ENCODE data around the gene ATP8A2. TPM values are rescaled to one million over a fixed set of nuclear protein-coding genes. Genes with fewer than 3 reads are reported as not detected.

Gene ATP8A2
- total RNA-seq, 1 experiment from 2014 or later: not detected

DNA sequence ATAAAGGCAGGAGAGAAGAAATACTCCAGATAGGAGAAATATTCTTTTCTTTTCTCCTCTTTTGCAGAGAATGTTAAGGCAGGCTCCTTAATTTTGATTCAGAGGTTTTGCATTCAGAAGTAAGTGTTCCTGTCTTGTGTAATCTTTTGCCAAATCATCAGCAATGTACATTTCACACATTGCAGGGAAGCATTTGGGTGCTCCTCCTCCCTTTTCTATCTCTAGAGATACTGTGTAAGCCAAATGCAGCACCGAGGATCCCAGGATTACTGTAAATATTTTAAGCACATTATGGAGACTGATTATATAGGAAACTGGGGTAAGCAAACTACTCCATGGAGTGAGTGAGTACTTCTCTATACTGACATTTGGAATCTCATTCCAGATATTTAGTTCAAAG lies 7.2 kb downstream of the ATP8A2 start:
- DNase-seq (ENCODE audit: low spot score): no peak
- in situ Hi-C loops (cut with HindIII; ENCODE audit: low sequenced_read_pairs): no loop called here

DNA sequence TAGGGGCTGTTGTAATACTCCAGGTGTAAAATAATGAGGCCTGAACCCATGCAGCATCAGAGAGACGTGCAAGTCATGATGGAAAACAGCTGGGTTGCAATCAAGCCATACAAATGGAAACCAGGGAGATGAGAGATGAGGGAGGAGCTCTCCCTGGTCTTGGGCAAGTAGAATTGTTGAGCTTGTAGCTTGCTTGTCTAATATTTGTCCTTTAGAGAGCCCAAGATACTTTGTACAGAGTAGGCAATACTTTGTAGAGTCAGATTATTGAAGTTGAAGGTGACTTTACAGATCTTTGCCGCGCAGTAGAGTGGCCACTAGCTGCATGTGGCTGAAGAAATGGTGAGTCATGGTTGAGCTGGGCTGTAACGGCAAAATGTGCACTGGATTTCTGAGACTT lies 8.3 kb downstream of the ATP8A2 start:
- no peak for DNase-seq (ENCODE audit: low spot score)
- in situ Hi-C loops (cut with HindIII; ENCODE audit: low sequenced_read_pairs): no loop called here

GRCh38 chr13:25380741-25381324 lies 9.1 kb downstream of the ATP8A2 start:
- in situ Hi-C loops (cut with HindIII; ENCODE audit: low sequenced_read_pairs): no loop called here
- no peak for DNase-seq (ENCODE audit: low spot score)

DNA sequence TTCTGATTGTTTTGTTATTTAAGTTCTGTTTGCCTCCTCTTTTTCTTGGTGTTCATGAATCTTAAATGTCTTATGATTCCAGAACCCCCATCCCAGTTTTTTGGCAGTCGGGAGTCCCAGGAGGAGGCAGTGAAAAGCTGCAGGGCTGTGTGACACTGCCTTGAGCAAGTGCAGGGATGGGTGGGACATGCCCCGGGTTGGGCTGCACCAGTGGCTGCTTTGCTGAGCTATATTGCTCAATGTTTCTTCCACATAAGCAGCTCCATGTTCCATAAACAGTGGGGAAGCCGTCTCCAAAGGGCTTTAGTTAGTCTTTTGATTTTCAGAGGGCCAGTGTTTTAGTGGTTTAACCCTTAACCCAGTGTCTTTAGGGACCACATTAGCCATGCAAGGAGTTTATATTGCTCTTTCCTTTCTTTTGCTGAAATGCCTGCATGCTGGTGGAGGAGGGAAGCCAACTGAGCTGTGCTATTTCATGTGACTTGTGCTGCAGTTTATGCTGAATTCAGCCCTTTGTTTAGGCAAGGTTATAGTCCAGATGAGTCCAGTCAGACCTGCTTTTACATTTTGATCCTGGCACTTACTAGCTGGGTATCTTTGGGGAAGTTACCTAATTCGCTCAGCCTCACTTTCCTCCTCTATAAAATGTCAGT lies 13.1 kb downstream of the ATP8A2 start:
- in situ Hi-C loops (cut with HindIII; ENCODE audit: low sequenced_read_pairs): no loop called here
- DNase-seq (ENCODE audit: low spot score): no peak

DNA sequence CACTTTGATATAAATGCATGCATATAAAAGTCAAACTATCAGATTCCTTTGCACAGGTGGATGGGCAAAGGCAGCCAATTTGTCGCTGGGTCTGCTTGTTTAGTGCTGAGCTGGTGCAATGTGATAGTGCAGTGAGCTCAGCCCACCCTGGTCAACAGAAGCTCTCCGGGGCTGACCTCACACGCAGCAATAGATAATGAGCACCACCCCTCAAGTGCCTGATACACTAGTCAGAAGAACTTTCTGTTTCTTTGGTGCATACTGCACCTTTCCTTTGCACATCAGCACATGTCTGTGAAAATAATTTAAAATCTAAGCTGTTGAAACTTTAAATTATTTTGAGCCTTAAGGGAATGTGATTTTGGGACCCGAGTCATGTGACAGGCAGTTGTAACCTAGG lies 20.2 kb downstream of the ATP8A2 start:
- DNase-seq (ENCODE audit: low spot score): no peak
- in situ Hi-C loops (cut with HindIII; ENCODE audit: low sequenced_read_pairs): no loop called here

DNA sequence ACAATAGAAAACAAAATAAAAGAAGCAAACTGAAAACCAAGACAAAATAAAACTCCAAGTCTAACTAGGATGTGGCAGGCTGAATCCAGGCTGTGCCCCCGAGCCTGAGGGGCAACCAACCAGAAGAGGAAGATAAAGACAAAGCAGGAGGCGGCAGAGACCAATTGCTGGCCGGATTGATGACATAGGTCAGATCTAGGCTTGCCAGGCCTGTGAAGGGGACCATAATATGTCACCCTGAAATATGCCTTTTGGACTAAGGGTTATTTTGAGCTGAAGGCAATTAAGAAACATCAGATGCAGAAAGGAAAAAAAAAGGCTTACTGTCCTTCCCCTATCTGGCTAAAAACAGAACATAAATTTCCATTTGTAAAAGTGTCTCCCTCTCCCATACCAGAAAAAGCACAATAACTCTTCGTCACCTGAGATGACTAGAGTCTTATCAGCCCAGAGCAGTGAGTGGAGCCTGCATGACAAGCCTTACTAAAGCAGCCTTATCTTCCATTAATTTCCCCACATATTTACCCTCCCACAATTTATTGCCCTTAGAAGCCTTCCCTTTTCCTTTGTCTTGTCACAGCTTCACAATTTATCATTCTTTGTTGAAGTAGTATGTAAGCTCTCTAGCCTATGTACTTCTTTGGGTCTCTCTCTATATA lies 22.8 kb downstream of the ATP8A2 start:
- in situ Hi-C loops (cut with HindIII; ENCODE audit: low sequenced_read_pairs): no loop called here
- DNase-seq (ENCODE audit: low spot score): no peak

DNA sequence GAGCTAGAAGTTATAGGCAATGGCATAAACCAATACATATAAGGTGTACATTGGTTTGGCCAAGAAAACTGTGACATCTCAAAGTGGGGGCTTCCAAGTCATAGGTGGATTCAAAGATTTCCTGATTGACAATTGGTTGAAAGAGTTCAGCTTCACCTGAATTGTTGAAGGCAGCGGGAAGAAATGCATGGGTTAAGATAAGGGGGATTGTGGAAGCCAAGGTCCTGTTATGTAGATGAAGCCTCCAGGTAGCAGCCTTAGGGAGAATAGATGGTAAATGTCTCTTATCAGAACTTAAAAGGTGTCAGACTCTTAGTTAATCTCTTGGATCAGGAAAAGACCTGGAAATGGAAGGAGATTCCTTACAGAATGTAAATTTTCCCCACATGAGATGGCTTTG lies 26.0 kb downstream of the ATP8A2 start:
- DNase-seq (ENCODE audit: low spot score): no peak
- in situ Hi-C loops (cut with HindIII; ENCODE audit: low sequenced_read_pairs): no loop called here

- no peak for DNase-seq (ENCODE audit: low spot score)
- in situ Hi-C loops (cut with HindIII; ENCODE audit: low sequenced_read_pairs): no loop called here
These were observed 29.2 kb downstream of the ATP8A2 start for GRCh38 chr13:25400925-25401324.

- no peak for DNase-seq (ENCODE audit: low spot score)
- in situ Hi-C loops (cut with HindIII; ENCODE audit: low sequenced_read_pairs): no loop called here
These were observed 30.2 kb downstream of the ATP8A2 start for GRCh38 chr13:25401958-25402357.

DNA sequence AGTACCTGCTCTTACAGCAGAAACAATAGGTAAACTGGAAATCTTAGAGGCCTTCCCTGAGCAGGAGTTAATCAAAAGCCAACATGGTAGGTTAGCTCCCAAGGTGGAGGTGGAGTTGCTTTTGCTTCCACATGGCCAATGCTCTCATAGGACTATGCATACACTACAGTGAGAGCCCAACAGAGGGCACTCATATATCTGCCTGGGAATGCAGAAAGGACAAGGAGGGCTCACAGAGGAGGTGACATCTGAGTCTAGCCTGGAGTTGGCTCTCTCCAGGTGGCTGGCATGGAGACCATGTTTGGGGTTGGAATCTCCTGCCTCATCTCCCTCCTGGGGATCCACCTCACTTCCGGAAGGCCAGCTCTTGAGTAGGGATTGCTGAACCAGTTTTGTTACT lies 34.6 kb downstream of the ATP8A2 start:
- DNase-seq (ENCODE audit: low spot score): peak; percentile 42

DNA sequence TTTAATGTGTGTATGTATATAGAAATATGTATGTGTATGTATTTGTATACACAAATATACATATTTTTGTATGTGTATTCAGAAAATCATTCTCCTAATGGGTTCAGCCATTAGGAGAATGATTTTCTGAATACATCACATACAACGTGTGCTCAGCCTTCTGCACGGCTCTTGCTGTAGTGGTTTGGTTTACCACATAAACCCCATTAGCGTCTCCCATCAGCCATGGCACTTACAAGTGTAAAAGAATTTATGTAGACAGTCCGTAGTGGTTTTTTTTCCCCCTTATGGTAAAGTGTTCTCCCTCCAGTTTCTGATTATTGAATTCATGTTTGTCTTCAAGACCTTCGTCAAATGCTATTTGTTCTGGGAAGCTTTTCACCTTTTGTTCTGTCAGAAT lies 38.2 kb downstream of the ATP8A2 start:
- in situ Hi-C loops (cut with HindIII; ENCODE audit: low sequenced_read_pairs): no loop called here
- DNase-seq (ENCODE audit: low spot score): no peak

More for the DNA sequence above, 34.6 kb downstream of the ATP8A2 start:
- in situ Hi-C loops (cut with HindIII; ENCODE audit: low sequenced_read_pairs): no loop called here

DNA sequence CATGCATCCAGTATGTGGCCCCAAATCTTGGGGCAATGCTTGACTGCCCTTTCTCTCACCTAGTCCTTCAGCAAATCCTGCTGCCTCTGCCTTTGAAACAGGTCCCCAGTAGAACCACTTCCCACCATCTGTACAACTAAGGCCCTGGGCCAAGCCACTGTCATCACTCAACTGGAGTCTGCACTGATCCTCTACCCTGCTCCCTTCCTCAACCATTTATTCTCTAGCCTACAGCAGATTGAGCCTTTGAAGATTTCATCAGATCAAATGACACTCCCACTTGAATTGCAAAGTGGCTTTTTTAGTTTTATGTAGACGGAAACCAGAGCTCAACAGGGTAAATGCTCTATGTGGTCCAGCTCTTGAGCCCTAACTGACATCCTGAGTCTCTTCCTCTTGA lies 43.5 kb downstream of the ATP8A2 start:
- peak; percentile 78 for DNase-seq (ENCODE audit: low spot score)
- in situ Hi-C loops (cut with HindIII; ENCODE audit: low sequenced_read_pairs): no loop called here

DNA sequence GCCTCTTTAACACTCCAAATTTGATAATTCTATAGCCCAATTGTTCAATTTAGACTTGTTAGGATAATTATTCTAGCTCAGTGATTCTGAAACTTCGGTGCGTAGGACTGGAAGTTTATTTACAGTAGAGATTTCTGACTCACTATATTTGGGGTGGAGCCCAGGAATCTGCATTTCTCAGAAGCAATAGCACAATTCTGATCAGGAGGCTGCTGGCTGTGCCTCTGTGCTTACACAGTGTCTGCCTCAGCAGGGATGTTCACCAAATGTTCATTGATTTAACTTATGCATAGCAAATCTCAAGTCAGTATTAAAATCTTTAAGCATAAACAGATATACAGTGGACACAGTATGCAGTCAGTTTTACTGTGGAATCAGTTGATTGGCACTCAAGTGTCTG lies 45.8 kb downstream of the ATP8A2 start:
- DNase-seq (ENCODE audit: low spot score): no peak
- in situ Hi-C loops (cut with HindIII; ENCODE audit: low sequenced_read_pairs): no loop called here

DNA sequence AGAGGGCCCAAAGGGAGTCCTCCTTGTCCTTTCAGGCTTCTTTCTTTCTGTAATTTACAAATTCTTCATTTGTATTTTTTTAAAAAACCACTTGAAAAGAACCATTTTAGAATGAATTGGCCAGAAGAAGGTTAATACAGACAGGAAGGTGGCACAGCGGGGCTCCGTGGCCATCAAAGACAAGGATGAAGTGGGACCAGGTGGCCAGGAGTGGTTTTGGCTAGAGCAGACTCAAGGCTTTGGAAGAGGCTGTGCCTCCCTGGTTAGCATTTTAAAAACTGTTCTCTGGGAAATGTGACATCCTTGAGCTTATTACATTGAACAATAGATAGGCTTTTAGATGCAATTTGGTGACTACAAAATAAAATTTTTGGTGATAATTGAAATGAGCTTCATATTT lies 48.4 kb downstream of the ATP8A2 start:
- in situ Hi-C loops (cut with HindIII; ENCODE audit: low sequenced_read_pairs): no loop called here
- peak; percentile 97 for DNase-seq (ENCODE audit: low spot score)

DNA sequence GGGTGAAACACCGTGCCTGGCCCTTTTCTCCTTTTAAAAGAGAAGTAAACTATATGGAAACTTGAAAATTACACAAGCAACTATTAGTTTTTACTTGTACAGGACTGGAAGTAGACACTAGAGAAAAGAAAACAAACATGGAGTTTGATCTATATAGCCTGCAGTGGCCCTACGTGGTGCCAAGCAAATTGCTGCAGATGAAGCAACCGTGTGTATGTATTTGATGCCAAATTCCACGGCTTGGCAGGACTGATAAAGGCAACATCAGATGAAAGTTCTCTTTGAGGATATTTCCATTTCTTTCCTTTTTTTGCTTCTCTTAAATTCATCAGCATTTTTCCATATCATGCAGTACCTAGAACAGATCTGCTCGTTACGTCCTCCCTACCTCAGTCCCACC lies 49.8 kb downstream of the ATP8A2 start:
- in situ Hi-C loops (cut with HindIII; ENCODE audit: low sequenced_read_pairs): no loop called here
- DNase-seq (ENCODE audit: low spot score): peak; percentile 81

DNA sequence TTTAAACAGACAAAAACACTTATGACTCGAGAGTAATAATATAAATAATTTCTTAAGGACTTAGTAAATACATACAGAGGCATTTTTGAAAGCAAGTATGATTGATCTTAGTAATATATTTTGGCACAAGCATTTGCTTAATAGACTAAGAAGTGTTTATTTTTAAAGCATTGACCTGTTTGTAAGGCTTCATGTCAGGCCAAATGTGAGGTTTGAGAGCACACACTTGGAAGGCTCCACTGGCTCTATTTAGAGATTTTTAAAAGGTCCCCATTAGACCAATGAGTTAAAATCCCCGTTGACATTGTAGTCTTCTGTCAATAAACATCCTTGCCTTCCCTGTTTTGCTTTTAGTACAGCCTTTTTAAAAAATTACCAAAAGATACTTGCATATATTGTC lies 50.4 kb downstream of the ATP8A2 start:
- peak; percentile 54 for DNase-seq (ENCODE audit: low spot score)
- in situ Hi-C loops (cut with HindIII; ENCODE audit: low sequenced_read_pairs): no loop called here

GRCh38 chr13:25423831-25424230 lies 52.1 kb downstream of the ATP8A2 start:
- peak; percentile 81 for DNase-seq (ENCODE audit: low spot score)
- in situ Hi-C loops (cut with HindIII; ENCODE audit: low sequenced_read_pairs): no loop called here

GRCh38 chr13:25429466-25429865 lies 57.7 kb downstream of the ATP8A2 start:
- in situ Hi-C loops (cut with HindIII; ENCODE audit: low sequenced_read_pairs): no loop called here

DNA sequence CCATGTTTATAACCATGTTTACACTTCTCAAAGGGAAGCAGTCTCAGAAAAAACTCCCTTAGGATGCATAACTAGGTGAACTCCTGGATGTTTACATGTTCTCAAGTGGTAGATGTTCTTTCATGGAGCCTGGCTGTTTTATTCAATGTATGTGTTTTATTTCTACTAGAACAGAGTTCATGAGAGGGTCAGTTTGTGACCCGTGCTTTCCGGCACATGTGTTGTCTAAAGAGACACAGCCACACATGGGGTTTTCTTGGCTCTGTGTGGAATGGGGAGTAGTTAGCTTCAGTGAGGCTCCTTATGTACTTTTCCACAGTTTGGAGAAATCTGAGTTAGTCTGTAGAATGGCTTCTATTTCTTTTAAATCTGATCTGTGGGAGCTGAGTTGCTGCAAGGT lies 60.9 kb downstream of the ATP8A2 start:
- DNase-seq (ENCODE audit: low spot score): no peak
- in situ Hi-C loops (cut with HindIII; ENCODE audit: low sequenced_read_pairs): no loop called here

More at GRCh38 chr13:25429466-25429865, 57.7 kb downstream of the ATP8A2 start:
- peak; percentile 33 for DNase-seq (ENCODE audit: low spot score)

DNA sequence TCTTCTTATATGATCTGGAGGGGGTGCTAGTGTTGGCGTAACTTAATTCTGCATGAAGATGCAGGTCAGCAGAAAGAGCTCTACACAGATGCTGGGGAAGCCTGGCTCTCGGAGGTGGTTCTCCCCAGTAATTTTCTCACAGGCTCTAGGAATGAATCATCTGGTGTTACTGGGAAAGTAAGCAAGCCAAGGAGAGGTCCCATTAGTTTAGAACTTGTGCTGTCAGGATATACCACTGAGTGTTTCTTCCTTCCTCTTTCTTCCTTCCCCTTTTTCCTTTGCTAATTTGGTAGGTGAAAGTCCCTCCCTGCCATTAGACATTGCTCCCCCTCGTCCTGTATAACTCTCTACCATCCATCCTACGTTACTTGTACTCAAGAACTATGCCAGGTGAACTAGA lies 68.3 kb downstream of the ATP8A2 start:
- peak; percentile 27 for DNase-seq (ENCODE audit: low spot score)
- in situ Hi-C loops (cut with HindIII; ENCODE audit: low sequenced_read_pairs): no loop called here

DNA sequence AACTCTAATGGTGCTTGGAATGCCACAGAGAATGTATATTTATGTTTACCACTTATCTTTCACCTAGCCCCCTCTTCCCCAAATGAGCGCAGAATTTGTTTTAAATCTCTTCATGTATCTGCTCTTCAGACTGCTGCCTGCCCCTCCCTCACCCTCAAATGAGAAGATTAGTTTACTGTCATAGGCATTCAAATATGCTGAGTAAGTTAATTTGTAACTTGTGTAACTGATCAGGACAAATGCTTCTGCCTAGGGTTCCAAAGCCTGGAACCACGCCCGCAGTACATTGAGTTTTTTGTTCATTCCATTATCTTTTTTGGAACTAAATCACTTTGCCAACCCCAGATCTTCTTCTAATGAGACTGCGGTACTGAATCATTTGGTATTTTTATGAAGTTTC lies 74.5 kb downstream of the ATP8A2 start:
- in situ Hi-C loops (cut with HindIII; ENCODE audit: low sequenced_read_pairs): no loop called here
- DNase-seq (ENCODE audit: low spot score): no peak
